Spleen (tissue), 11 donors: ENCODE data around the gene G6PC3. TPM values are rescaled to one million over a fixed set of nuclear protein-coding genes. Genes with fewer than 3 reads are reported as not detected.
"Not testable (repeated sequence)": the region's sequence is repeated elsewhere in the genome, so short reads cannot be mapped to it uniquely, and the experiment has no call there.

Experiments
- DNase-seq: peaks from one replicate; pipeline ENCODE4 v3.0.0-alpha.2; 2020
- H3K27ac ChIP-seq, 8 donors: fragments of 200-600 bp; sonication (generic) in 7 of 8; 1 replicate in 4 of 8; 2 replicates in 4 of 8; pipeline versions ENCODE4 v1.5.0 to v1.8.0; 2016 to 2021; ENCODE audit warnings: inconsistent platforms in 4 of 8, mild to moderate bottlenecking in 4 of 8, moderate library complexity in 1 of 8
- H3K27me3 ChIP-seq, 7 donors: fragments of 200-600 bp; sonication (generic) in 6 of 7; replicated peaks in 1 of 7; 1 replicate in 4 of 7; 2 replicates in 3 of 7; pipeline versions ENCODE4 v1.5.0 to v1.8.0; 2016 to 2021; ENCODE audit warnings: inconsistent platforms in 3 of 7, mild to moderate bottlenecking in 1 of 7
- H3K36me3 ChIP-seq, 6 donors: fragments of 200-600 bp; sonication (generic) in 5 of 6; 1 replicate in 4 of 6; 2 replicates in 2 of 6; pipeline versions ENCODE4 v1.5.0 to v1.8.0; 2016 to 2021; ENCODE audit warnings: inconsistent platforms in 2 of 6
- H3K4me1 ChIP-seq, 6 donors: fragments of 200-600 bp; sonication (generic) in 5 of 6; 1 replicate in 3 of 6; 2 replicates in 3 of 6; pipeline versions ENCODE4 v1.5.0 to v1.8.0; 2016 to 2021; ENCODE audit warnings: inconsistent platforms in 3 of 6
- H3K4me3 ChIP-seq, 8 donors: fragments of 200-600 bp; sonication (generic) in 7 of 8; 1 replicate in 4 of 8; 2 replicates in 4 of 8; pipeline versions ENCODE4 v1.5.0 to v1.8.0; 2016 to 2021; ENCODE audit warnings: inconsistent platforms in 4 of 8, mild to moderate bottlenecking in 4 of 8, moderate library complexity in 2 of 8
- H3K9me3 ChIP-seq, 8 donors: fragments of 200-600 bp; sonication (generic) in 7 of 8; 1 replicate in 4 of 8; 2 replicates in 4 of 8; pipeline versions ENCODE4 v1.5.0 to v1.8.0; 2016 to 2021; ENCODE audit warnings: inconsistent platforms in 4 of 8
- POLR2A ChIP-seq, 3 donors: fragments of 450-650 bp; IDR thresholded peaks; one replicate each; pipeline ENCODE4 v1.5.1; 2017; ENCODE audit warnings: antibody characterized with exemption in 3 of 3, mild to moderate bottlenecking in 1 of 3
- POLR2AphosphoS5 ChIP-seq, 3 donors: sonication (generic); formaldehyde crosslinking; IDR thresholded peaks; one replicate each; pipeline ENCODE4 v1.5.1; 2017; ENCODE audit warnings: antibody characterized with exemption in 3 of 3
- WGBS, 5 donors: extraction: QIAGEN DNeasy Blood & Tissue Kit in 3 of 5; methylation state at CpG; one replicate each; pipeline versions ENCODE4 v1.1.5 to v1.1.7; 2013 to 2018; 5-methylcytosine and 5-hydroxymethylcytosine counted together
- intact Hi-C: fragments of 100-400 bp; cut with DNase I; formaldehyde crosslinking; loops from one replicate; pipeline ENCODE4 v1.15.0; 2023; ENCODE audit warnings: low total_unique reads
- polyA plus RNA-seq, 3 donors: library from polyadenylated mRNA; stranded (reverse); fragments of 200-250 nt; gene quantifications; one replicate each; pipeline ENCODE4 v1.2.1, GENCODE V29; 2013
- total RNA-seq, 7 donors: library from RNA; depleted of rRNA in 3 of 7; stranded (reverse); fragments of >200 nt in 3 of 7; fragmentation: NEBNext Ultra II Directional in 4 of 7; extraction: Animal tissue kit (Norgen Biotek cat#: 25700) in 4 of 7; gene quantifications; one replicate each; pipeline versions ENCODE4 v1.1.0 to v1.2.1, GENCODE V29; 2016 to 2021
- TF ChIP-seq, protein P1 (sequence below), 11 experiments: fragments of 200-600 bp in 7 of 11; fragments of 450-650 bp in 4 of 11; sonication (generic) in 4 of 11; IDR thresholded peaks in 8 of 11; conservative IDR thresholded peaks in 3 of 11; 1 replicate in 7 of 11; 2 replicates in 4 of 11; pipeline versions ENCODE4 v1.4.0 to v1.8.0; 2016 to 2021; ENCODE audit warnings: antibody characterized with exemption in 11 of 11, inconsistent platforms in 4 of 11, mild to moderate bottlenecking in 1 of 11
- donor health status: healthy with polysubstance abuse.
- donor health status: DM: no; HTN: no; CAD: no; lungs with moderate emphysema.
- donor health status: DM: no; HTN: no; CAD: no.
- donor health status: Bipolar disorder and iron deficiency.
- donor health status: healthy.
- donor health status: DM: no; HTN: no; CAD: no.
- donor health status: DM: yes; HTN: yes; CAD: no.

The G6PC3 gene
- total and polyA plus RNA-seq, 10 donors: 24.9 to 49.2 (median 37.3) TPM

DNA sequence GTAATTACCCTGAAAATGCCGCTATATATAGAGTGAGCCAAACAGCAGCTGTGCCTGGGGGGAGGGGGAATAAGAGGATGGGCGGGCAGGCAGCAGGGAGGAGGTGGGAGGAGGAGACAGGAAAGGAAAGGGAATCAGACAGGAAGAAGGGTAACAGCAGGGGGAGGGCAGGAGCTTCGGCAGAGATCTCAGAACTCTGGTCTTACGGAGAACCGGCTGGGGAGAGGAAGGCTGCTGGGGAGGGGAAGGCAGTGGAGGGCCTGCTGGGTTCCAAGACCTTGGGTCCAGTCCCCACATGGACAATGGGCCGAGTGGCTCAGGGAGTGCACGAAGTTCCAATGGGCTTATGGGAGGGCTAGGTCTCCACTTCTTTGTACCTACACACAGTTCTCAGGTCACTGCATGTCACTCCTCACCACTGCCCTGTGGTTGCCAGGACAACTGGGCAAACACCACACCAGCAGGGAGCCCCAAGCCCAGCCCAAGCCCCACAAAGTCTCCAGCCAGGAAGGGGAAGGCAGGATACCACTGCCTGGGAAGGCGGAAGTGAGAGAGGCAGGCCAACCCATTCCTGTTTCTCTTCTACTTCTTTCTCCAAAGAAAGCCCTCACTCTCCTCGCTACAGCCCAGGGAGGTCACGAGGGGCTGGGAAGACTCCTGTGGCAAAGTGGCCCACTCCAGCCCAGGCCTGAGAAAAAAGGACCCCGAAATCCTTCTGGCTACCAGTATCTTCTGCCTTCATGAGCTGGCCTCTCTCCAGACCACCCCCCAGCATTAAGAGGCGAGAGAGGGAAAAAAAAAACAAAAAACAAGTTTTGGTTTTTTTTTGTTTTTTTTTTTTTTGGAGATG is 25.3 kb downstream of the G6PC3 start:
- Histone ChIP-seq H3K4me1 (peaks cover 20 to 62% (median 49%) of the 10 kb centered on the region in 6 donors), H3K4me3 (peak overlapping the region in 4 of 8 donors; percentile 5 to 49 (median 10)), H3K27ac (peak overlapping the region; percentile 27 to 90 (median 86)), H3K27me3 (no peaks in the 10 kb centered on the region), H3K36me3 (peaks cover 3 to 45% (median 30%) of the 10 kb centered on the region in 6 donors), H3K9me3 (no peaks in the 10 kb centered on the region)
- no peak for DNase-seq
- TF ChIP-seq POLR2AphosphoS5 (IDR thresholded peaks at IDR 0.05): peak; percentile 19 to 66 (median 25)
- TF ChIP-seq POLR2A (IDR thresholded peaks at IDR 0.05): no peak
- TF ChIP-seq, protein P1, sequence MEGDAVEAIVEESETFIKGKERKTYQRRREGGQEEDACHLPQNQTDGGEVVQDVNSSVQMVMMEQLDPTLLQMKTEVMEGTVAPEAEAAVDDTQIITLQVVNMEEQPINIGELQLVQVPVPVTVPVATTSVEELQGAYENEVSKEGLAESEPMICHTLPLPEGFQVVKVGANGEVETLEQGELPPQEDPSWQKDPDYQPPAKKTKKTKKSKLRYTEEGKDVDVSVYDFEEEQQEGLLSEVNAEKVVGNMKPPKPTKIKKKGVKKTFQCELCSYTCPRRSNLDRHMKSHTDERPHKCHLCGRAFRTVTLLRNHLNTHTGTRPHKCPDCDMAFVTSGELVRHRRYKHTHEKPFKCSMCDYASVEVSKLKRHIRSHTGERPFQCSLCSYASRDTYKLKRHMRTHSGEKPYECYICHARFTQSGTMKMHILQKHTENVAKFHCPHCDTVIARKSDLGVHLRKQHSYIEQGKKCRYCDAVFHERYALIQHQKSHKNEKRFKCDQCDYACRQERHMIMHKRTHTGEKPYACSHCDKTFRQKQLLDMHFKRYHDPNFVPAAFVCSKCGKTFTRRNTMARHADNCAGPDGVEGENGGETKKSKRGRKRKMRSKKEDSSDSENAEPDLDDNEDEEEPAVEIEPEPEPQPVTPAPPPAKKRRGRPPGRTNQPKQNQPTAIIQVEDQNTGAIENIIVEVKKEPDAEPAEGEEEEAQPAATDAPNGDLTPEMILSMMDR (IDR thresholded peaks at IDR 0.05 in 8 of 11, conservative IDR thresholded peaks at IDR 0.05 in 3 of 11): peak in 3 of 11 experiments; percentile 6 to 24 (median 15)
- 16 to 22% (median 20%) methylated on average over 12 of the region's 12 CpGs for WGBS, 5 donors
- intact Hi-C loops: no loop called here

DNA sequence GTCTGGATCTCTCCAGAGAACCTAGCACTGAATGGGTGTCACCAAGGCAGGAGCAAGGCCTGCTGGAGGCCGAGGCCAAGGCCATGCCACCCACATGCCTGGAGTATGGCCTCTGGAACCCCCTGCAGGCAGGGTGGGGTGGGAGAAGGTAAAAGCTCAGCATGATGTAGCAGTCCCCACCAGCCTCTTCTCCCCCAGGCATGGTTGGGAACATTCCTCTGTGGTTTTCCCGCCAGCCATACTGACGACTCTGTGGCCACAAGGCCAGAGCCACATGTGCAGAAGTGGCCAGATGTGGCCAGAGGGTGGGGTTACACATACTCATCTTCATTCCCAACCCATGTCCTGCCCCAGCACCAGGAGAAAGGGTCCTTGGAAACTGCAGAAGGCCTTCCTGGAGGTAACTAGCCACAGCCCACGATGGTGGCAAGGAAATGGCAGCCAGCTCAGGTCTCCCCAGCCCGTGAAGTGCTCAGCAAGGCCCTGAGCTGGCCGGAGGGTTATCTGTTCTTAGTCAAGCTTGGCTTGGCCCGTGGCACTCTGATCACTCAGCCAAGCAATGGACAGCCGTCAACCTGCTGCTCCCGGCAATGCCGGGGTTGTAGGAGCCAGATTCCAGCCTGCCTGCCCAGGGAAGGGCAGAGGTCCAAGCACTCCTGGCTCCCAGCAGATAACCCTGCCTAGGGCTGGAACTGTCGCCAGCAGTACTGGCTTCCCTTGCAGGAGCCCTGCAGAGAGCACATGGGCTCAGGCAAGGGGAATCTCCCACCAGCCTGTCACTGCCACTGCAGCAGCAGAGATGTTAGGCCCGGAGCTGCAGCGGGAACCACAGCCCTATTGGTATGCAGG is 26.8 kb downstream of the G6PC3 start:
- Histone ChIP-seq H3K27ac (peak overlapping the region; percentile 27 to 90 (median 86)), H3K4me3 (no peak overlapping the region), H3K36me3 (peaks cover 3 to 41% (median 15%) of the 10 kb centered on the region in 6 donors), H3K4me1 (peaks cover 20 to 62% (median 49%) of the 10 kb centered on the region in 6 donors), H3K9me3 (no peaks in the 10 kb centered on the region), H3K27me3 (no peaks in the 10 kb centered on the region)
- DNase-seq: no peak
- WGBS, 5 donors: 50 to 70% (median 56%) methylated on average over 8 to 13 of the region's 13 CpGs
- intact Hi-C loops: no loop called here
- TF ChIP-seq POLR2AphosphoS5 (IDR thresholded peaks at IDR 0.05): peak in 1 of 3 donors; percentile 24
- TF ChIP-seq, protein P1 (IDR thresholded peaks at IDR 0.05 in 8 of 11, conservative IDR thresholded peaks at IDR 0.05 in 3 of 11): no peak

DNA sequence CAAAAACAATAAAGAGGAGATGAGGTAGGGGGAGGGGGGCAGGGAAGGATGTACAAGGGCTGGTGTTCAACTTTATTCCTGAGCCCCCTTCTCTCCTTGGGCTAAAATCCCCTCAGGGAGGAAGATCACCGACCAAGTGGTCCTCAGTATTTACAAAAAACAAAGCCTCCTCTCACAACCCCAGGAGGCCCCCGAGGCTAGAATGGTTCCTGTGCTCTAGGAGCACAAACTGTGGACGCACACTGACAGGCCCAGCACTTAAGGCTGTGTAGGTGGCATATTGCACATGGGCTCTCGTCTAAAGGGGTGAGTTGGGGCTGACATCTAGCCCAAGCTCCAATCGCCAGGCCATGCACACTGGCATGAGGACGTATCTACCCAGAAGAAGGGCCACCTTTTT is 31.3 kb downstream of the G6PC3 start:
- Histone ChIP-seq H3K4me1 (peaks cover 13 to 53% (median 34%) of the 10 kb centered on the region in 6 donors), H3K36me3 (peaks cover 0 to 55% (median 3%) of the 10 kb centered on the region in 6 donors)
- intact Hi-C loops, DNase-seq, H3K9me3 ChIP-seq, H3K4me3 ChIP-seq, H3K27me3 ChIP-seq, H3K27ac ChIP-seq: not testable (repeated sequence)
- WGBS, 5 donors: 73 to 86% (median 83%) methylated on average over 6 of the region's 6 CpGs

DNA sequence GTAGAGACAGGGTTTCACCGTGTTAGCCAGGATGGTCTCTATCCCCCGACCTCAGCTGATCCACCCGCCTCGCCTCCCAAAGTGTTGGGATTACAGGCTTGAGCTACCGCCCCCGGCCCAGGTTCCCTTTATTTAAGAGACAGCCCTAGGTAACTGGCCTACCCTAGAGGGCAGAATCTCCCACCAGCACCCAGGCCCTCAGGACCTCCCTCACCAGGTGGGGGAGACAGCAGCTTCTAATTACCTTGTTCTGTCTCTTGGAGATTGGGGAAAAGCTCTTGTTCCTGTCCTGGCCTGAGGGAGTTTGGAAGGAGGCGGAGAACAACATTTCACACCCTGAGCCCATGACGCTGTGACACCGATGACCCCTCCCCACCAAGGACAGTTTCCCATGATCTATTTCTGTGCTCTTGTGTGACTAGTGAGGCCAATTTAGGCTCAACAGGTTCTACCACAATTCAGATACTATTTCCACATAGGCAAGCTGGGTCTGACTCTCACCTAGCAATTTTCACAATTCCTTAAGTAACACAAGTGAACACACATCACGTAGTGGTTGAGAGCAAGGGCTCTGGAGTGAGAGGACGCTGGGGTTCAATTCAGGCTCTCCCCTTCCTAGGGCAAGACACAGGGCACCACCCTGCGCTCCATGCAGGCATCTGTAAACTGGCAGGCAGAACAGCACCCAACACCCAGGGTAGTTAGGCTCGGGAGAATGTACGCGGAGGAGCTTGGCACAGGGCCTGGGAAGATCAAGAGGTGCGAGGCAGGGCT is 32.5 kb downstream of the G6PC3 start:
- no peaks in the 10 kb centered on the region for H3K27me3 ChIP-seq
- no peak overlapping the region for H3K27ac ChIP-seq
- H3K4me1 ChIP-seq: peaks cover 3 to 53% (median 26%) of the 10 kb centered on the region in 6 donors

More for the DNA sequence above, 32.5 kb downstream of the G6PC3 start:
- H3K36me3 ChIP-seq: peaks cover 0 to 61% (median 3%) of the 10 kb centered on the region in 6 donors
- intact Hi-C loops: no loop called here
- H3K4me3 ChIP-seq: no peak overlapping the region
- TF ChIP-seq POLR2AphosphoS5 (IDR thresholded peaks at IDR 0.05): no peak
- TF ChIP-seq POLR2A (IDR thresholded peaks at IDR 0.05): no peak
- TF ChIP-seq, protein P1 (IDR thresholded peaks at IDR 0.05 in 8 of 11, conservative IDR thresholded peaks at IDR 0.05 in 3 of 11): no peak
- WGBS, 5 donors: 84 to 95% (median 90%) methylated on average over 16 of the region's 16 CpGs
- no peaks in the 10 kb centered on the region for H3K9me3 ChIP-seq
- no peak for DNase-seq
